Measurements from ENCODE around the gene EFCAB8.
"Not testable (repeated sequence)": the region's sequence is repeated elsewhere in the genome, so short reads cannot be mapped to it uniquely, and the experiment has no call there.

The EFCAB8 gene

GRCh38 chr20:32909896-32910571 lies 51.3 kb downstream of the EFCAB8 start:
- ATAC-seq, result no peak
- DNase-seq, result no peak

GRCh38 chr20:32911355-32911754 lies 52.6 kb downstream of the EFCAB8 start:
- DNase-seq (no peak), ATAC-seq (no peak)

- no peak for ATAC-seq
- DNase-seq, result no peak
Measured at GRCh38 chr20:32912688-32913087, 54.0 kb downstream of the EFCAB8 start.

DNA sequence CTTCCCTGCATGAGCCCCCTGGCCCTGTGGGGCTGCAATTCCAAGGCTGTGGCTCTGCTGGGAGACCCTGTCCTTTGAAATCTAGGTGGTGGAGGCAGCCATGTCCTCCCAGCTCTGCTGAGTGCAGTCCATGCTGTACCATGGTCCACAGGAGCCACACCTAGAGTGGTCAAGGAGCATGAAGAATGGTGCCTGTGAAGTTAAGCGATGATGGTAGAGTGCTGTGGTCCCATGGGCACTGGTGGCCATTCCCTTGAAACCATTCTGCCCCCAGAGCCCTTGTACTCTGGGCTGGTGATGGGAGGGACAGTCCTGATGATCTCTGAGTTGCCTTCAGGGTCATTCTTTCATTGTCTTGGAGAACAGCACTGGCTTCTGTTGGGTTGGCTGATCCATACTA lies 55.3 kb downstream of the EFCAB8 start:
- ATAC-seq (no peak), DNase-seq (no peak)

- ATAC-seq (no peak), DNase-seq (no peak)
Measured at GRCh38 chr20:32917191-32917950, 58.6 kb downstream of the EFCAB8 start.

GRCh38 chr20:32918296-32918695 lies 59.6 kb downstream of the EFCAB8 start:
- ATAC-seq, result no peak

GRCh38 chr20:32918751-32919150 lies 60.0 kb downstream of the EFCAB8 start:
- no peak for DNase-seq
- ATAC-seq, result no peak

More at GRCh38 chr20:32918296-32918695, 59.6 kb downstream of the EFCAB8 start:
- DNase-seq, result no peak

DNA sequence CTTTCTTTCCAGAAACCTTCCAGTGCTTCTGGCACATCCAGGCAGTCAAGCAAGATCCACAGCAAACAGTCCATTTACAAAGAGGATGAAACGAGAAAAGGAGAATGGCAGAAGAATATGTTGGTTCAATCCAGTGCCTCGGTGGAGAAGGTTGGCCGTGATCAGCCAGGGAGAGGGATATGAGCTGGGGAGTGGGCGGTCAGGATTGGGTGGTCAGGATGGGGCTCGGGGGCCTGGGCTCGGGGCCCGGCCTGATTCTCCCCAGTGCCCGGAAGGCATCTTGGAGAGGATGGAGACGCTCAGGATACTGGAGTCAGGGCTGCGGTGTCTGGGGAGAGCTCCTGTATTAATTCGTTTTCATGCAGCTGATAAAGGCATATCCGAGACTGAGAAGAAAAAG lies 61.3 kb downstream of the EFCAB8 start:
- DNase-seq (no peak), ATAC-seq (no peak)

DNA sequence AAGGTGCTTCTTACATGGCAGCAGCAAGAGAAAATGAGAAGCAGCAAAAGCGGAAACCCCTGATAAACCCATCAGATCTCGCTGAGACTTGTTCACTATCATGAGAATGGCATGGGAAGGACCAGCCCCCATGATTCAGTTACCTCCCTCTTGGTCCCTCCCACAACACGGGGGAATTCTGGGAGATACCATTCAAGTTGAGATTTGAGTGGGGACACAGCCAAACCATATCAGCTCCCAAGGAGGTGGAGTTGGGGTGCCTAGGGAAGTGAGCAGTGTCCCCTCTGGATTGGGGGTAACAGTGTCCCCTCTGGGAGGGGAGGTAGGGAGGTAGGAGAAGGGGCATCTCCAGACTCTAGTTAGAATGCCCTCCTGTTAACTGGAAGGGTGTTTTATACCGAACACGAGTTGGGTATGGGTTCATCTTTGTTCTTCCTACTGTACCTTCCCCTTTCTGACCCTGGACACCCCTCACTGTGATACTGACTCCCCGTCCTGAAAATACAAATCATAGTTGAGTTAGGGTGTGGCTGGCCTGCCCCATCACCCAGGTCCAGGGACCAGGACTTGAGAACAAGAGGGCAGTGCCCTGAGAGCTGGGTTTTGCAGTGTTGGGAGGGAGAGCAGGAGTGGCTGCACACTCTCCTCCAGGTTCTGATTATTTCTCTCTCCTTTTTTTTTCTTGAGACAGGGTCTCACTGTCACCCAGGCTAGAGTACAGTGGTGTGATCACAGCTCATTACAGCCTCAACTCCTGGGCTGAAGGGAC lies 62.0 kb downstream of the EFCAB8 start:
- ATAC-seq, result no peak
- DNase-seq, result no peak

DNA sequence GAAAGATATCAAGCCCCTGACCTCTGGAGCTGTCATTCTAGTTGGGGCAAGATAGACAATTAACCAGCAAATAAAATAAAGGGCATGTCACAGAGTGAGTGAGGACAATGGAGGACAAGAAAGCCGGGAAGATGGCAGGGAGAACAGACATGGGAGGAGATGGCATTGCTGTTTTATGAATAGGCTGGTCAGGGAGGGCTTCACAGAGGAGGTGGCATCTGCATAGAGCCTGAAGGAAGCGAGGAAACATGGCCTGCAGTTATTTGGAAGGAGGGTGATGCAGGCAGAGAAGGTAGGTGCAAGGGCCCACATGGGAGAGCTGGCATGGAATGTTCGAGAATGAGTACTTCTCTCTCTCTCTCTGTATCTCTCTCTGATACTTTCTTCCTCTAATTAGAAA lies 63.7 kb downstream of the EFCAB8 start:
- no peak for ATAC-seq
- DNase-seq, result no peak

DNA sequence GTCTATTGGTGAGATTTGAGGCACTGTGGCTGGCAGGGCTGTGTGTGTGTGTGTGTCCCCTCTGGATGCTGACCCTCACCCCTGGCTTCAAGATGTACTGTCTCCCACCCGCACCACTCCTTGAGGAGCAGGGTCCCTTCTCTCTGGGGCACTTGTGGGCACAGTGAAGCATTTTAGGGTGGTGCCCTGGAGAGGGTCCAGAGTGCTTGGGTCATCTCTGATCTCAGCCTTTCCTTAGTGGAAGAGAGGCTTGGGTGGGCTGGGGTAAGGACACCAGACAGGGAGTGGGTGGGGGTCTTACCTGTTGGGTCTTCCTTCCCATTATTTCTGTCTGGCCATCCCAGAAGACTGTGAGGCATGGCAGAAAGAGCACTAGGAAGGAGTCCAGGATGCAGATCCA lies 66.1 kb downstream of the EFCAB8 start:
- DNase-seq (no peak), ATAC-seq (no peak)

- DNase-seq (no peak), ATAC-seq (no peak)
Measured at GRCh38 chr20:32925481-32926196, 66.9 kb downstream of the EFCAB8 start.

DNA sequence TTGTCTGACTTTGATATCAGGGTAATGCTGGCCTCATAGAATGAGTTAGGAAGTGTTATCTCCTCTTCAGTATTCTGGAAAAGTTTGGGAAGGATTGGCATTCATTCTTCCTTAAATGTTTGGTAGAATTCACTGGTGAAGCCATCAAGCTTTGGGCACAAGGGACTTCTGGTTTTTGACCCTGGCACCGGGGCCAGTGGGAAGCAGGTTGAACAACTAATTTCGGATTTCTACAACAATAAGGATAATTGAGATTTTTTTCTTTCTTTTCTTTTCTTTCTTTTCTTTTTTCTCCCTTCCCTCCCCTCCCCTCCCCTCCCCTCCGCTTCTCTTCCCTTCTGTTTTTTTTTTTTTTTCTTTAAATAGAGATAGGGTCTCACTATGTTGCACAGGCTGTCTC lies 70.4 kb downstream of the EFCAB8 start:
- DNase-seq, result no peak
- no peak for ATAC-seq

DNA sequence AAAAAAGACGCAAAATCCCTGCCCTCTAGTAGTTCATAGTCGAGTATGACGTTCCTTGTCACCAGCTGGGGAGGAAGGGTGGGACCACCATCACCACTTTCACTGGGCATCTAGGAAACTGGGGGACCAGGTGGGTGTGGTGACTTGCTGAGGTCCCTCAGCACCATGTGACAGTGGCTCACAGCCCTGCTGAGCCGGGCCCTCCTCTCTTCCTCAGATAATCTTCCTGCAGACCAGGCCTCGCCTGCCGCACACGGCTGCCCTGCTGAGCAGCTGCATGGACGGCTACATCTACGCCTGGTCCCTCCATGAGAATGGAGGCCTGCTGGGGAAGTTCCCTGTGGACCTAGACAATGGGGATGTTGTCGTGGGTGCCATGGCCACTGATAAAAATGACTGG lies 71.5 kb downstream of the EFCAB8 start:
- ATAC-seq (no peak), DNase-seq (no peak)

- ATAC-seq (no peak), DNase-seq (no peak)
Measured at GRCh38 chr20:32930701-32931100, 72.0 kb downstream of the EFCAB8 start.

- ATAC-seq (no peak), DNase-seq (no peak)
Measured at GRCh38 chr20:32934580-32934979, 75.9 kb downstream of the EFCAB8 start.

GRCh38 chr20:32941155-32941885 lies 82.6 kb downstream of the EFCAB8 start:
- DNase-seq (no peak), ATAC-seq (no peak)

- no peak for ATAC-seq
- DNase-seq, result no peak
Measured at GRCh38 chr20:32943490-32944052, 84.8 kb downstream of the EFCAB8 start.

DNA sequence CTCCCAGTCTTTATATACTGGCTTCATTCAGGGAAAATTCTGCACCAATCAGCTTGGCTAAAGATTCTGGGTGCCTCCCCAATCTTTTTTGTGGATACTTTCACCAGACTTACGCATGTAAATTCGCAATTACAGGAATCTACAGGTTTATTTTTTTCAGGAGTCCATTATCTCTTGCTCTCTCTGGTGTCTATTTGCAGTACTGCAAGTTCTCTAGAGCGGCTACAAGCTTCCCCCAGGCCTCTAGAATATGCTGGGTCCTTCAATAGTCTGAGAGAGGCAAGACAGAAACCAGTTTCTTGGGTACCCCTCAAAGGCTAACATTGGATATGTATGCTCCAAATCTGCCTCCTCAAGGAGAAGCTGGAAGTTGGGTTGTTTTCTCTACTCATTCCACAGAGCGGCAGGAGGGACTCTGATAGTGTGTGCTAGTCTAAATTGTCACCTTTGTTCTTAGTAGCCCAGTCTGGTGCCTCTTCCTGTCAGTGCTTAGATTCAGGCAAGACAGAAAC lies 87.0 kb downstream of the EFCAB8 start:
- ATAC-seq (peak; percentile 80), DNase-seq (no peak)

- ATAC-seq (no peak), DNase-seq (no peak)
Measured at GRCh38 chr20:32946629-32947028, 87.9 kb downstream of the EFCAB8 start.

DNA sequence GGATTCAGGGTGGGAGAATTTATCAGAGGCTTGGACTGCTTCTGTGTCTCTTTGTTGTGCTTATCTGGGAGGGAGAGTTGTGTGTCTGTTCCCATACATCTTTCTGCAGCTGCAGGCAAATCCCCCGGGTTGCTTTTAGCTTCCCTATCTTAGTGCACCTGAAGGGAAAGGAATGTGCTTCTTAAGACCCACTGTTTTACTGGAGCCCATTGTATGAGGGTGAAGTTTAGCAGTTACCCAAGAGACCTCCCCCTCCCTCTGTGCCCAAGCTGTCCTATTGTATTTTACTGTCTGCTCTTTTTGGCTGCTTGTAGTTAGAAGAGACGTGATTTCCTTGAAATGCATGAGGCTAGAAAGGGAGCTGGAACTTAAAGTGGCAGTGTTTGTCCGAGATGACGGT lies 91.8 kb downstream of the EFCAB8 start:
- not testable (repeated sequence) for ATAC-seq

More for the DNA sequence above, 91.8 kb downstream of the EFCAB8 start:
- DNase-seq, result not testable (repeated sequence)
